A549 treated with RU486 at 1 μM for 4 hours (cell line): Measurements from ENCODE around the gene NECTIN2. TPM values are rescaled to one million over a fixed set of nuclear protein-coding genes. Genes with fewer than 3 reads are reported as not detected.

Source experiments
- total RNA-seq: library from RNA; stranded (reverse); fragments of 200-300 nt; extraction: Qiagen RNA extraction; gene quantifications from 5 replicates; pipeline ENCODE4 v1.2.3, GENCODE V29; 2022; ENCODE audit warnings: low read depth

The NECTIN2 gene
- 74.0 to 90.3 TPM (median 81.2 TPM) in 5 replicates for total RNA-seq

DNA sequence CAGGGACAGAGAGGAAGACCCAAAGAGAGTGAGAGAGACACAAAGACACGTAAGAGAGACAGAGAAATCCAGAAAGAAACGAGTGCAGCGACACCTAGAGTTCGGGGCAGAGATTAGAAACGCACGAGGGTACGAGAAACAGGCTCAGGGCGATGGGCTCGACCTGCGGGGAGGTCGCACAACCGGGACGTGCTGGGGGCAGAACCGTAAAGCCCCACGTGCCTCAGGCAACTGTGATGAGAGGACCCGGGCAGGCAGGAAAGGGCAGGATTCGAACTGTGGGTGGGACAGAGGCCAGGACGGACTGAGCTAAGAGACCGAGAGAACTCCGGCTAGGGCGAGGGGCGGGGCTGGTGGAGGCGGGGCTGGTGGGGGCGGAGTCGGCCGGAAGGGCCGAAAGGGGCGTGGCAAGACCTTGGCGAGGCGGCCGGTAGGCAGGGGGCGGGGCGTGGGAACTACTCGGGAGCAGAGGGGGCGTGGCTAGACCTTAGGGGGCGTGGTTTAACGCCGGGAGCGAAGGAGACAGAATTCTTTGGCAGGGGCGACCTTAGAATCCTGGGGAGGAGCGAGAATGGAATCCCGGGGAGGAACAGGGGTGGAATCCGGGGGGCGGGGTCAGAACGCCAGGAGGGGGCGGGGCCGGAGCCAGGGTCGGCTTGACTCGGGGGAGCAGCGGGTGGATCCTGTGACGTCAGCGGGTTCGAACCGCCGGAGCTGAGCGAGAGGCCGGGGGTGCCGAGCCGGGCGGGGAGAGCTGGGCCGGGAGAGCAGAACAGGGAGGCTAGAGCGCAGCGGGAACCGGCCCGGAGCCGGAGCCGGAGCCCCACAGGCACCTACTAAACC lies at the start of gene NECTIN2:
Gene NECTIN2 (plus strand): TSS at position 686 of the 843 bp plus-strand sequence. CDS start 229 bp downstream, outside the sequence.

GRCh38 chr19:44808463-44809371 lies 37.4 kb upstream of the NECTIN2 start, which contains the start of gene BCAM:
Gene BCAM, plus strand, starts transcription at chr19:44809103. Its CDS starts 22 bp downstream, at chr19:44809125.

DNA sequence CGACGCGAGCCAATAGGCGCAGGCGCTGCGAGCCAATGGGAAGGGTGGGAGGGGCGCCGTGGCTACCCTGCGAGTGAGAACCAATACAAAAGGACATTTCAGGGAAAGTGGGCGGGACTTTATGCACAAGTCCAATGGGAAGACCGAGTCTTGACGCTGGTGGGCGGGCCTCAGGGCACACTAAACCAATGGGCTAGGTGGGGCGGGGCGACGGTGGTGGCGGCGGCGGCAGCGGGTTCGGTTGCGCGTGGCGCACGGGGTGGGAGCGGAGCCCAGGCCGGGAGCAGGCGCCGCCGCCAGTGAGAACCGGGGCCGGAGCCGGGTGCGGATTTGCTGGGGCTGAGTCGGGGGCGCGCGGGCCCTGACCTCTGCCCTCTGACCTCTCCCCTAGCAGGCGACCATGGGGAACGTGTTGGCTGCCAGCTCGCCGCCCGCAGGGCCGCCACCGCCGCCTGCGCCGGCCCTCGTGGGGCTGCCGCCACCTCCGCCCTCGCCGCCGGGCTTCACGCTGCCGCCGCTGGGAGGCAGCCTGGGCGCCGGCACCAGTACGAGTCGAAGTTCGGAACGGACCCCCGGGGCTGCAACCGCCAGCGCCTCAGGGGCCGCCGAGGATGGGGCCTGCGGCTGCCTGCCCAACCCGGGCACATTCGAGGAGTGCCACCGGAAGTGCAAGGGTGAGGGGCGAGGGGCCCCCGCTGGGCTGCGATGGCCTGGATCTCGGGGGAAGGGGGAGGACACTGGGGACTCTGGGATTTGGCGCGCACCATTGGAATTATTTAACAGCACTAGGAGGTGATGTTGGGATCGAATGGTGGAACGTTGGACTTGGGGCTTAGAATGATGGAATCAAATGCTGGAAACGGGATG lies 45.2 kb downstream of the NECTIN2 start, which contains the start of gene TOMM40:
Gene TOMM40 (plus strand): TSS at position 239 of the 867 bp plus-strand sequence. CDS start 162 bp downstream, at position 401.

GRCh38 chr19:44905437-44906160 lies 59.5 kb downstream of the NECTIN2 start, which contains the start of gene APOE:
Gene APOE, plus strand, starts transcription at chr19:44905796. Its CDS starts 829 bp downstream, at chr19:44906625.

GRCh38 chr19:44914433-44915206 lies 68.5 kb downstream of the NECTIN2 start, which contains the start of gene APOC1:
Gene APOC1, plus strand, starts transcription at chr19:44914608. Its CDS starts 284 bp downstream, at chr19:44914892.

Other genes with a start within 250 kb of the NECTIN2 start
- gene IGSF23, start 232.7 kb upstream of the NECTIN2 start, total RNA-seq: 0.30 to 0.63 TPM (median 0.48 TPM) in 5 replicates
- 107 to 120 TPM (median 113 TPM) in 5 replicates for gene PVR, start 202.4 kb upstream of the NECTIN2 start, total RNA-seq
- 7.5 to 10.1 TPM (median 9.3 TPM) in 5 replicates for gene CEACAM19, start 174.8 kb upstream of the NECTIN2 start, total RNA-seq
- 0.14 to 0.30 TPM (median 0.15 TPM) in 3 of 5 replicates, not detected in the others for gene CEACAM16, start 147.1 kb upstream of the NECTIN2 start, total RNA-seq
- gene BCL3, start 97.6 kb upstream of the NECTIN2 start, total RNA-seq: 48.8 to 104 TPM (median 82.2 TPM) in 5 replicates
- 0.09 TPM in 1 of 5 replicates, not detected in the others for gene CBLC, start 68.4 kb upstream of the NECTIN2 start, total RNA-seq
- gene BCAM, start 37.2 kb upstream of the NECTIN2 start, total RNA-seq: 60.0 to 93.5 TPM (median 80.5 TPM) in 5 replicates
- gene TOMM40, start 45.0 kb downstream of the NECTIN2 start, total RNA-seq: 191 to 268 TPM (median 252 TPM) in 5 replicates
- 10.9 to 21.6 TPM (median 15.6 TPM) in 5 replicates for gene APOE, start 59.5 kb downstream of the NECTIN2 start, total RNA-seq
- 102 to 147 TPM (median 119 TPM) in 5 replicates for gene APOC1, start 68.3 kb downstream of the NECTIN2 start, total RNA-seq
- not detected in 5 replicates for gene APOC4, start 95.9 kb downstream of the NECTIN2 start, total RNA-seq
- gene APOC2, start 99.8 kb downstream of the NECTIN2 start, total RNA-seq: not detected in 5 replicates
- gene CLPTM1, start 109.1 kb downstream of the NECTIN2 start, total RNA-seq: 128 to 186 TPM (median 177 TPM) in 5 replicates
- 33.4 to 57.6 TPM (median 51.4 TPM) in 5 replicates for gene RELB, start 155.2 kb downstream of the NECTIN2 start, total RNA-seq
- gene CLASRP, start 192.7 kb downstream of the NECTIN2 start, total RNA-seq: 45.2 to 77.0 TPM (median 76.3 TPM) in 5 replicates
- 6.5 to 11.0 TPM (median 10.4 TPM) in 5 replicates for gene ZNF296, start 230.2 kb downstream of the NECTIN2 start, total RNA-seq
- gene GEMIN7, start 233.0 kb downstream of the NECTIN2 start, total RNA-seq: 80.4 to 92.3 TPM (median 84.4 TPM) in 5 replicates
- 20.7 to 33.8 TPM (median 30.5 TPM) in 5 replicates for gene PPP1R37, start 246.9 kb downstream of the NECTIN2 start, total RNA-seq